Right lobe of liver (tissue), 4 donors: ENCODE results near the gene OLFM3.

ENCODE experiments used
- CTCF ChIP-seq, 4 donors: fragments of 200-600 bp in 3 of 4; fragments of 450-650 bp in 1 of 4; IDR thresholded peaks; one replicate each; pipeline versions ENCODE4 v1.5.1 to v1.8.0; 2016 to 2022; ENCODE audit warnings: antibody characterized with exemption in 4 of 4, mild to moderate bottlenecking in 2 of 4
- POLR2A ChIP-seq: fragments of 450-650 bp; IDR thresholded peaks from one replicate; pipeline ENCODE4 v1.6.1; 2017; ENCODE audit warnings: antibody characterized with exemption, mild to moderate bottlenecking
- donor health status: DM: no; HTN: no; CAD: no.
- donor health status: DM: no; HTN: no; CAD: no.
- donor health status: DM: no; HTN: yes; CAD: no.

- no peak for TF ChIP-seq CTCF (IDR thresholded peaks at IDR 0.05)
- TF ChIP-seq POLR2A, result no peak
These were observed 35.8 kb upstream of the OLFM3 start for GRCh38 chr1:102032534-102032933.
